Measurements from ENCODE around the gene EMILIN2. TPM values are rescaled to one million over a fixed set of nuclear protein-coding genes. Genes with fewer than 3 reads are reported as not detected.

The EMILIN2 gene
- total RNA-seq, 1 experiment from 2014 or later: 0.07 TPM

DNA sequence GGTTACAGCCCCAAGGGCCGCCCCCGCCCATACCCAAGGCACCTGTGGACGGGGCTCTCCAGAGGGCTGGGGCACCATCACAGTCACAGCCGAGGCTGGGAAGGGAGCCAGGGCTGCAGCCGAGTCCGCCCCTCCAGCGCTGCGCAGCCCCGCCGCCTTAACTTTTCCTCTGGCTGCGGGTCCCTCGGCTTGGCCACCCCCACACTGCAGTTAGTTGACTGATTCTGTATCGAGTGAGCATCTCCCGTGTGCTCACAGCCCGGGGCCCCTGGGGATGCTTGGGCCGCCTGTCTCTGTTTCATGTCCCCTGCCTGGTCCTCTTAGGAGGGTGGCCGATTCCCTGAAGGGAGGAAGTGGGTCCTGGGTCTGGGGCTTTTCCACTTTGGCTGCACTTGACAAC lies 33.7 kb downstream of the EMILIN2 start:
- Histone ChIP-seq H4K20me1 (ENCODE audit: insufficient read depth) (no peaks in the 10 kb centered on the region), H3K4me3 (no peak overlapping the region), H3K79me2 (ENCODE audit: low read depth) (no peaks in the 10 kb centered on the region), H3K4me1 (replicated peaks; ENCODE audit: insufficient read depth) (no peaks in the 10 kb centered on the region), H3K27ac (no peak overlapping the region), H3K27me3 (ENCODE audit: insufficient read depth, low read depth) (peaks cover 7% of the 10 kb centered on the region; the same call in 1 of the 2 replicates), H3F3A (ENCODE audit: insufficient read depth, low read depth) (no peaks in the 10 kb centered on the region), H3K9me2 (ENCODE audit: insufficient read depth) (no peaks in the 10 kb centered on the region), H3K36me3 (ENCODE audit: low read depth) (no peaks in the 10 kb centered on the region), H3K9me3 (ENCODE audit: insufficient read depth, low read depth) (no peaks in the 10 kb centered on the region), H3K4me2 (no peak overlapping the region), H2AFZ (no peak overlapping the region)
- no peak for TF ChIP-seq EZH2 (IDR thresholded peaks at IDR 0.05; ENCODE audit: low read depth)
- TF ChIP-seq, protein P1, sequence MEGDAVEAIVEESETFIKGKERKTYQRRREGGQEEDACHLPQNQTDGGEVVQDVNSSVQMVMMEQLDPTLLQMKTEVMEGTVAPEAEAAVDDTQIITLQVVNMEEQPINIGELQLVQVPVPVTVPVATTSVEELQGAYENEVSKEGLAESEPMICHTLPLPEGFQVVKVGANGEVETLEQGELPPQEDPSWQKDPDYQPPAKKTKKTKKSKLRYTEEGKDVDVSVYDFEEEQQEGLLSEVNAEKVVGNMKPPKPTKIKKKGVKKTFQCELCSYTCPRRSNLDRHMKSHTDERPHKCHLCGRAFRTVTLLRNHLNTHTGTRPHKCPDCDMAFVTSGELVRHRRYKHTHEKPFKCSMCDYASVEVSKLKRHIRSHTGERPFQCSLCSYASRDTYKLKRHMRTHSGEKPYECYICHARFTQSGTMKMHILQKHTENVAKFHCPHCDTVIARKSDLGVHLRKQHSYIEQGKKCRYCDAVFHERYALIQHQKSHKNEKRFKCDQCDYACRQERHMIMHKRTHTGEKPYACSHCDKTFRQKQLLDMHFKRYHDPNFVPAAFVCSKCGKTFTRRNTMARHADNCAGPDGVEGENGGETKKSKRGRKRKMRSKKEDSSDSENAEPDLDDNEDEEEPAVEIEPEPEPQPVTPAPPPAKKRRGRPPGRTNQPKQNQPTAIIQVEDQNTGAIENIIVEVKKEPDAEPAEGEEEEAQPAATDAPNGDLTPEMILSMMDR (conservative IDR thresholded peaks at IDR 0.05): no peak
- no peak for DNase-seq
- ChIA-PET CTCF (no interaction called here), POLR2A (ENCODE audit: unreplicated experiment) (interaction anchor here (0.5 kb wide), 1 partner anchor 31 kb away, joined by 7 read pairs; no protein-coding TSS in a partner anchor)
- intact Hi-C loops (cut with micrococcal nuclease; ENCODE audit: unreplicated experiment): no loop called here
- no TSS peak for BruUV-seq (replicated peaks)

DNA sequence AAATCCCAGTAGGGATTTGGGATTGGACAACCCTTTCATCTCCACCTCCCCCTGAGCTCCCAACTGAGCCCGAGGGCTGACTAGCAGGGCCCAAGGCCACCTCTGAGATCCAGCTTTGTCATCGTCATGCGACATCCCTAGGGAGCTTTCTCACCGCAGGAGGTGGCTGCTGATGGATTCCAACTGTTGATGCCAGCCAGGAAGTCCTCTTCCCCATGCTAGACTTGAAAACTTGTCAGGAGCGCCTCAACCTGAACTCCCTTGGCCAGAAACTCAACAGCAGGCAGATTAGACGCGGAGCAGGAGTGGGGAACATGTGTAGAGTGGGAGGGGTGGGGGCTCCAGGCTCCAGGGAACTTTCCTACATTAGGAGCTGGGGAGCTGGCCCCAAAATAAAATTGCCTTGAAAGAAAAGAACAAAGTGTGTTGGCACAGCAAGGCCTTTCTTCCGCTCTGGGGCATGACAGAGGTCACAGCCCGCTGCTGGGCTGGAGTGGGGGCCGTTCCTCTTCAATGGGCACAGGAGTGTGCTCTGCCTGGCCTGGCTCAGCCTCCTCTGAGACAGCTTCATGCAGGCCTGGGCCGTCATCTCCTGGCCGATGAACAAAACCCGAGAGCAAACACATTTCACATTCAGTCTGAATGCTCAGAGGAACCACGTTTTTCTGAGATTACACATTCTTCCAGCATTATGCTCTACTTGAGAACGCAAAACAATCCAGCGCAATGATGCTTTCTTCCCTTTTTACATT lies 34.5 kb downstream of the EMILIN2 start:
- Histone ChIP-seq H3K9me2 (ENCODE audit: insufficient read depth) (no peaks in the 10 kb centered on the region), H3K4me3 (no peak overlapping the region), H3K79me2 (ENCODE audit: low read depth) (no peaks in the 10 kb centered on the region), H2AFZ (no peak overlapping the region), H3F3A (ENCODE audit: insufficient read depth, low read depth) (no peaks in the 10 kb centered on the region), H3K36me3 (ENCODE audit: low read depth) (no peaks in the 10 kb centered on the region), H3K4me2 (no peak overlapping the region), H3K27me3 (ENCODE audit: insufficient read depth, low read depth) (peaks cover 7% of the 10 kb centered on the region; the same call in 1 of the 2 replicates), H3K9me3 (ENCODE audit: insufficient read depth, low read depth) (no peaks in the 10 kb centered on the region), H4K20me1 (ENCODE audit: insufficient read depth) (no peaks in the 10 kb centered on the region), H3K4me1 (replicated peaks; ENCODE audit: insufficient read depth) (no peaks in the 10 kb centered on the region), H3K27ac (no peak overlapping the region)
- BruUV-seq (replicated peaks): no TSS peak
- TF ChIP-seq EZH2 (IDR thresholded peaks at IDR 0.05; ENCODE audit: low read depth): no peak
- TF ChIP-seq, protein P1 (conservative IDR thresholded peaks at IDR 0.05): no peak
- ChIA-PET CTCF (no interaction called here), POLR2A (ENCODE audit: unreplicated experiment) (interaction anchor here (0.6 kb wide), 1 partner anchor 834 kb away, joined by 4 read pairs; no protein-coding TSS in a partner anchor)
- intact Hi-C loops (cut with micrococcal nuclease; ENCODE audit: unreplicated experiment): no loop called here
- no peak for DNase-seq

DNA sequence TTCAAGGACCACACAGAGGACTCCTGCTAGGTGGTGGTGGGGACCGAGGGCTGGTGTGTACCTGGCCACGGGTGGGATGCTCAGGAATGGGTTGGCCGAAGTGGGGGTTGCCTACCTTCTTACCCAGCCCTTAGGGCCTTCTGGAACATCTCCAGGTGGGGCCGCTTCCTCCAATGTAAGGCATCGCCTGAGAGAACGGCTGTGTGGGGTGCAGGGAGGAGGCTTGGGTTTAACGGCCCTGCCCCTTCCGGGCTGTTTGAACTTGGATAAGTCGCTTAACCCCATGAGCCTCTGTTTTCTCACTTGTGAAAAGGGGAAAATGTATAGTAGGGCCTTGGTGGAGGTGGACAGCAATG lies 35.0 kb downstream of the EMILIN2 start:
- no peaks in the 10 kb centered on the region for H3K9me2 ChIP-seq (ENCODE audit: insufficient read depth)
- H3K4me2 ChIP-seq: no peak overlapping the region
- peaks cover 12% of the 10 kb centered on the region; the same call in 1 of the 2 replicates for H3K27me3 ChIP-seq (ENCODE audit: insufficient read depth, low read depth)
- H2AFZ ChIP-seq: no peak overlapping the region
- H4K20me1 ChIP-seq (ENCODE audit: insufficient read depth): no peaks in the 10 kb centered on the region
- no peaks in the 10 kb centered on the region for H3K36me3 ChIP-seq (ENCODE audit: low read depth)
- no peaks in the 10 kb centered on the region for H3K4me1 ChIP-seq (replicated peaks; ENCODE audit: insufficient read depth)
- intact Hi-C loops (cut with micrococcal nuclease; ENCODE audit: unreplicated experiment): no loop called here
- no peak for DNase-seq
- no TSS peak for BruUV-seq (replicated peaks)
- no peaks in the 10 kb centered on the region for H3K9me3 ChIP-seq (ENCODE audit: insufficient read depth, low read depth)
- TF ChIP-seq, protein P1 (conservative IDR thresholded peaks at IDR 0.05): no peak
- ChIA-PET CTCF (no interaction called here), POLR2A (ENCODE audit: unreplicated experiment) (no interaction called here)
- no peaks in the 10 kb centered on the region for H3K79me2 ChIP-seq (ENCODE audit: low read depth)
- H3K4me3 ChIP-seq: no peak overlapping the region
- no peak overlapping the region for H3K27ac ChIP-seq
- H3F3A ChIP-seq (ENCODE audit: insufficient read depth, low read depth): no peaks in the 10 kb centered on the region

Measured in PC-9 (cell line).